Brain microvascular endothelial cell (primary cell): ENCODE results near the gene G6PC3.

Experiments
- DNase-seq: peaks from one replicate; pipeline ENCODE4 v3.0.0-alpha.2; 2020
- H3K27ac ChIP-seq: fragments of 250-450 bp; sonication (Bioruptor Pico); 2 replicates; pipeline ENCODE4 v1.5.1; 2020; ENCODE audit warnings: mild to moderate bottlenecking, moderate library complexity
- H3K27me3 ChIP-seq: fragments of 250-450 bp; sonication (Bioruptor Pico); replicated peaks from 2 replicates; pipeline ENCODE4 v1.5.1; 2020; ENCODE audit warnings: mild to moderate bottlenecking
- H3K36me3 ChIP-seq: fragments of 250-450 bp; sonication (Bioruptor Pico); replicated peaks from 2 replicates; pipeline ENCODE4 v1.5.1; 2020; ENCODE audit warnings: mild to moderate bottlenecking
- H3K4me3 ChIP-seq: 2 replicates; pipeline ENCODE4 v1.5.1; 2011; ENCODE audit warnings: low read depth, mild to moderate bottlenecking, control low read depth, low read length, moderate library complexity
- in situ Hi-C: cut with HindIII; loops from 2 replicates; pipeline ENCODE4 v1.10.0; 2017; ENCODE audit warnings: low sequenced_read_pairs, low pct_ligation_motif_present
- TF ChIP-seq, protein P1 (sequence below): IDR thresholded peaks from 2 replicates; pipeline ENCODE4 v1.5.1; 2011; ENCODE audit warnings: low read depth, mild to moderate bottlenecking, moderate library complexity, low read length, control low read depth, inconsistent platforms; ENCODE audit errors: missing control alignments

G6PC3 gene

GRCh38 chr17:44065668-44066203, 4.8 kb upstream of the G6PC3 start:
- Histone ChIP-seq H3K27me3 (no peaks in the 10 kb centered on the region), H3K36me3 (peaks cover 24% of the 10 kb centered on the region), H3K4me3 (peak overlapping the region; percentile 83), H3K27ac (peak overlapping the region; percentile 96)
- in situ Hi-C loops = no loop called here
- DNase-seq = no peak
- TF ChIP-seq, protein P1, sequence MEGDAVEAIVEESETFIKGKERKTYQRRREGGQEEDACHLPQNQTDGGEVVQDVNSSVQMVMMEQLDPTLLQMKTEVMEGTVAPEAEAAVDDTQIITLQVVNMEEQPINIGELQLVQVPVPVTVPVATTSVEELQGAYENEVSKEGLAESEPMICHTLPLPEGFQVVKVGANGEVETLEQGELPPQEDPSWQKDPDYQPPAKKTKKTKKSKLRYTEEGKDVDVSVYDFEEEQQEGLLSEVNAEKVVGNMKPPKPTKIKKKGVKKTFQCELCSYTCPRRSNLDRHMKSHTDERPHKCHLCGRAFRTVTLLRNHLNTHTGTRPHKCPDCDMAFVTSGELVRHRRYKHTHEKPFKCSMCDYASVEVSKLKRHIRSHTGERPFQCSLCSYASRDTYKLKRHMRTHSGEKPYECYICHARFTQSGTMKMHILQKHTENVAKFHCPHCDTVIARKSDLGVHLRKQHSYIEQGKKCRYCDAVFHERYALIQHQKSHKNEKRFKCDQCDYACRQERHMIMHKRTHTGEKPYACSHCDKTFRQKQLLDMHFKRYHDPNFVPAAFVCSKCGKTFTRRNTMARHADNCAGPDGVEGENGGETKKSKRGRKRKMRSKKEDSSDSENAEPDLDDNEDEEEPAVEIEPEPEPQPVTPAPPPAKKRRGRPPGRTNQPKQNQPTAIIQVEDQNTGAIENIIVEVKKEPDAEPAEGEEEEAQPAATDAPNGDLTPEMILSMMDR = no peak

DNA sequence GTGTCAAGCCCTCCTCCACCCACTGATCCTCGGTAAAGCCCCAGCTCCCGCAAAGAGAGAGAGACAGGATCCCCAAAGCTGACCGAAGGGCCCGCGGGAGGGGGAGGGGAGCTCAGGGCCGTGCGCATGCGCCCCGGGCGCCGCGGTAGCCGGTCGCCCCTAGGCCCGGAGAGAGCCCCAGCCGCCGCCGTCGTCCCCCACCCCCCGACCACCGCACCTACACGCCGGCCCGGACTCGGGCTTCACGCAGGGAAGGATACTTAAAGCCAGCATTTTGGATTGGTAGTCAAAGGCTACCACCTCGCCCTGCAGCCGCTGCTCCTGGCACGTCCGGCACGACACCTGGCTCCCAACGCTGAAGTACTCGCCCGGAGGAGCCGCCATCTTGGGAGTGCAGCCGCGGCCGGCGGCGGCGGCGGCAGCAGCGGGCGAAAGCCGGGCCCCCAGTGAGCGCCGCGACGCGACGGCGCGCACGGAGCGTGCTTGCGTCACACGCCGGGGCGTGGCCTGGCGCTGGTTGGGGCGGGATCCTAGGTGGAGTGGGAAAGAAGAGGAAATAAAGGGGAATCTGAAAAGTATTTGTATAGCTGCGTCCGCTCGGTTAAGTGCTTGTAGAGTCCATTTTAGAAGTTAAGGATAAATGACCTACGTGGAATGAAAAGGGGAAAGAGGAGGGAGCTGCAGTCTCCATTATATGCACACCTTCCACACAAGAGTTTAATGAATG, 4.2 kb upstream of the G6PC3 start, which contains the start of gene LSM12:
Gene LSM12, minus strand, starts transcription at position 468 of the 727 bp plus-strand sequence. Its CDS starts 84 bp downstream, at position 384.
- in situ Hi-C loops = no loop called here
- Histone ChIP-seq H3K27ac (peak within 1 kb of the TSS; percentile 96), H3K27me3 (no peaks in the 10 kb centered on the region), H3K4me3 (peak within 1 kb of the TSS; percentile 83), H3K36me3 (peaks cover 20% of the 10 kb centered on the region)
- TF ChIP-seq, protein P1 = no peak
- peak; percentile 70 for DNase-seq

DNA sequence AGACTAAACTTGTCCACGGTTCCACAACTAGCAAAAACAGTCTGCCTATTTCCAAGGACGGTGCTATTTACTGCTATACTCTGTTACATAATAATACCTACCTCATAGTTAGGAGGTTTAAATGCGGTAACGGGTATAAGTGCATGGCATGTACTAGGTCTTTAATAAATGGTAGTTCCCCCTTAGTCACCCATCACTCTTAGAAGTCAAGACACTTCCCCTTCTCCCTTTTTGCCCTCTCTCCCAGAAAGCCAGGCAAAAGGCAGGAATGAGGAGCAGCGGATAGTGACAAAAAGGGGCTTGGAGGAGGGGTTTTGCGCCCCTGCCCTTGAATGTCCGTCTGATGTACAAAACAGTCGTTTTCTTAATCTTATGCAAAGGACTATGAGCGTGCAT, 3.0 kb upstream of the G6PC3 start:
- DNase-seq = no peak
- Histone ChIP-seq H3K27me3 (no peaks in the 10 kb centered on the region), H3K4me3 (no peak overlapping the region), H3K27ac (no peak overlapping the region), H3K36me3 (peaks cover 11% of the 10 kb centered on the region)
- in situ Hi-C loops = no loop called here
- TF ChIP-seq, protein P1 = no peak

- no peaks in the 10 kb centered on the region for H3K27me3 ChIP-seq
- H3K27ac ChIP-seq = peak overlapping the region; percentile 92
- DNase-seq = no peak
- in situ Hi-C loops = no loop called here
- peak overlapping the region; percentile 79 for H3K4me3 ChIP-seq
- TF ChIP-seq, protein P1 = no peak
- H3K36me3 ChIP-seq = peaks cover 4% of the 10 kb centered on the region
These were observed 521 bp upstream of the G6PC3 start for GRCh38 chr17:44069974-44070454.

DNA sequence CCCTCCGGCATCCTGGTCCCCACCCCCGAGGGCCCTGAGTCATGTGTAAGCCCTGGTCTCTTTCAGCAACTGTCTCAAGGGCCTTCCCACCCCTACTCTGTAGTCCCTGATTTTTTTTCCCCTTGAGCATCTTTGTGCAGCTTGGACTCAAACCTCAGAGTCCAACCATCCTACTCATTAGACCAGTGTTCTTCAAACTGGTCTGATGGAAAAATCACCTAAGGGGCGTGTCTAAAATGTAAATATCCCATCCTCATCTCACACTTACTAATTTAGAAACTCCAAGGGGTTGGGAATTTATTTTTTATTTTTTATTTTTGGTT, 624 bp downstream of the G6PC3 start:
- no peaks in the 10 kb centered on the region for H3K27me3 ChIP-seq
- peak overlapping the region; percentile 79 for H3K4me3 ChIP-seq
- peaks cover 12% of the 10 kb centered on the region for H3K36me3 ChIP-seq
- H3K27ac ChIP-seq = peak overlapping the region; percentile 92
- TF ChIP-seq, protein P1 = no peak
- in situ Hi-C loops = no loop called here
- no peak for DNase-seq
